H1 (cell line): Measurements from ENCODE around the gene SPHK1. TPM values are rescaled to one million over a fixed set of nuclear protein-coding genes. Genes with fewer than 3 reads are reported as not detected.

Experiments used
- BCL11A ChIP-seq, 2 experiments: IDR thresholded peaks; one replicate each; pipeline ENCODE4 v1.6.1; 2011; ENCODE audit warnings: low read depth in 2 of 2, low read length in 2 of 2, mild to moderate bottlenecking in 2 of 2
- CBX8 ChIP-seq: fragments of 300-800, 300-1000 bp; sonication (generic); IDR thresholded peaks from 2 replicates; pipeline ENCODE4 v1.7.1; 2016; ENCODE audit warnings: low read depth, low read length, borderline replicate concordance
- CTBP2 ChIP-seq: IDR thresholded peaks from 2 replicates; pipeline ENCODE4 v1.7.0; 2011; ENCODE audit warnings: borderline replicate concordance, mild to moderate bottlenecking, moderate library complexity, mixed read lengths, low read length; ENCODE audit not compliant: insufficient read depth, insufficient read length
- E2F6 ChIP-seq: IDR thresholded peaks from 2 replicates; pipeline ENCODE4 v1.6.1; 2012; ENCODE audit warnings: inconsistent platforms
- PHF8 ChIP-seq: fragments of 200-600 bp; sonication (generic); conservative IDR thresholded peaks from 2 replicates; pipeline ENCODE4 v1.7.1; 2012; ENCODE audit warnings: low read depth, mild to moderate bottlenecking, inconsistent platforms, low read length, moderate library complexity
- POU5F1 ChIP-seq: IDR thresholded peaks from 2 replicates; pipeline ENCODE4 v1.6.1; 2011; ENCODE audit warnings: low read depth, mild to moderate bottlenecking, low read length, moderate library complexity
- RFX5 ChIP-seq: IDR thresholded peaks from 2 replicates; pipeline ENCODE4 v1.6.1; 2011; ENCODE audit warnings: low read depth, low read length, improper control_type of control experiment, borderline replicate concordance
- SAP30 ChIP-seq: fragments of 300-600 bp; sonication (generic); IDR thresholded peaks from 2 replicates; pipeline ENCODE4 v1.7.1; 2012; ENCODE audit warnings: low read length, moderate library complexity, mild to moderate bottlenecking, inconsistent platforms; ENCODE audit not compliant: insufficient read depth, insufficient replicate concordance
- TAF1 ChIP-seq: IDR thresholded peaks from 2 replicates; pipeline ENCODE4 v1.6.1; 2011; ENCODE audit warnings: mild to moderate bottlenecking, low read depth, low read length
- USF2 ChIP-seq: IDR thresholded peaks from 2 replicates; pipeline ENCODE4 v1.6.1; 2011; ENCODE audit warnings: low read length, improper control_type of control experiment
- ZNF274 ChIP-seq: IDR thresholded peaks from 2 replicates; pipeline ENCODE4 v1.7.0; 2012; ENCODE audit warnings: low read length, borderline replicate concordance; ENCODE audit errors: extremely low read depth
- polyA plus RNA-seq, 7 experiments: library from polyadenylated mRNA; depleted of rRNA in 3 of 7; stranded (reverse) in 5 of 7; unstranded in 2 of 7; fragments of >200 nt in 5 of 7; fragments of 200-250 nt in 2 of 7; gene quantifications; 1 replicate in 5 of 7; 2 replicates in 1 of 7; 4 replicates in 1 of 7; pipeline versions ENCODE4 v1.2.1 to v1.2.3, GENCODE V29; 2011 to 2013; ENCODE audit warnings: missing spikeins in 2 of 7, mixed read lengths in 2 of 7
- total RNA-seq: library from RNA; stranded (reverse); fragmentation: NEBNext Ultra II Directional; extraction: Animal tissue kit (Norgen Biotek cat#: 25700); gene quantifications from 2 replicates; pipeline ENCODE4 v1.2.1, GENCODE V29; 2021

SPHK1 gene
- total and polyA plus RNA-seq, 2 of the 8 experiments (the other 6 are each of a cell fraction or from before 2014, with no cell fraction given) = 2.4 TPM

GRCh38 chr17:76368545-76368944 lies 15.9 kb upstream of the SPHK1 start (continued):
- TF ChIP-seq USF2 = no peak
- TF ChIP-seq E2F6 = no peak
- TF ChIP-seq TAF1 = no peak
- no peak for TF ChIP-seq CTBP2
- no peak for TF ChIP-seq RFX5
- no peak for TF ChIP-seq BCL11A (IDR thresholded peaks at IDR 0.05; ENCODE audit: low read depth in 2 of 2, low read length in 2 of 2)
- TF ChIP-seq ZNF274 = no peak
- TF ChIP-seq SAP30 = no peak
- no peak for TF ChIP-seq POU5F1
- TF ChIP-seq CBX8 = no peak
- TF ChIP-seq PHF8 = no peak
